ELF-1 (cell line): ENCODE measurements around the gene BTNL8.
"Not testable (repeated sequence)": the region's sequence is repeated elsewhere in the genome, so short reads cannot be mapped to it uniquely, and the experiment has no call there.

ENCODE experiments used
- DNase-seq: peaks from one replicate; pipeline ENCODE4 v3.0.0-alpha.2; 2016; ENCODE audit warnings: low read depth, low spot score

The BTNL8 gene

GRCh38 chr5:180874804-180875582, 24.0 kb upstream of the BTNL8 start:
- DNase-seq, result no peak

GRCh38 chr5:180875860-180876426, 23.0 kb upstream of the BTNL8 start:
- DNase-seq, result no peak

- DNase-seq, result peak; percentile 55
These were observed 13.0 kb upstream of the BTNL8 start for GRCh38 chr5:180885845-180886529.

GRCh38 chr5:180889381-180889780, 9.6 kb upstream of the BTNL8 start:
- DNase-seq, result no peak

- not testable (repeated sequence) for DNase-seq
These were observed 3.6 kb upstream of the BTNL8 start for GRCh38 chr5:180895330-180895729.

GRCh38 chr5:180900178-180900577, 1.2 kb downstream of the BTNL8 start:
- DNase-seq, result no peak

GRCh38 chr5:180901319-180902009, 2.5 kb downstream of the BTNL8 start:
- no peak for DNase-seq

GRCh38 chr5:180908400-180908799, 9.4 kb downstream of the BTNL8 start:
- DNase-seq, result peak; percentile 36

- DNase-seq, result no peak
These were observed 10.2 kb downstream of the BTNL8 start for GRCh38 chr5:180908998-180909731.

GRCh38 chr5:180909782-180910181, 10.8 kb downstream of the BTNL8 start:
- no peak for DNase-seq

GRCh38 chr5:180910182-180910581, 11.2 kb downstream of the BTNL8 start:
- DNase-seq, result no peak

GRCh38 chr5:180910735-180911134, 11.8 kb downstream of the BTNL8 start:
- DNase-seq, result no peak

- DNase-seq, result no peak
These were observed 15.7 kb downstream of the BTNL8 start for GRCh38 chr5:180914646-180915045.

GRCh38 chr5:180915924-180916323, 17.0 kb downstream of the BTNL8 start:
- no peak for DNase-seq

GRCh38 chr5:180918380-180918779, 19.4 kb downstream of the BTNL8 start:
- no peak for DNase-seq

- DNase-seq, result no peak
These were observed 21.8 kb downstream of the BTNL8 start for GRCh38 chr5:180920710-180921109.

- no peak for DNase-seq
These were observed 24.0 kb downstream of the BTNL8 start for GRCh38 chr5:180922932-180923331.

- no peak for DNase-seq
These were observed 33.7 kb downstream of the BTNL8 start for GRCh38 chr5:180932660-180933059.

- DNase-seq, result no peak
These were observed 36.2 kb downstream of the BTNL8 start for GRCh38 chr5:180935203-180935602.

- no peak for DNase-seq
These were observed 39.3 kb downstream of the BTNL8 start for GRCh38 chr5:180938294-180938693.

GRCh38 chr5:180950291-180950949, 51.5 kb downstream of the BTNL8 start:
- no peak for DNase-seq
